ENCODE measurements around the gene SLFN13.
A peak's percentile ranks its signal among the peaks of the same experiment; 100 is the strongest.
"Not testable (repeated sequence)": the region's sequence is repeated elsewhere in the genome, so short reads cannot be mapped to it uniquely, and the experiment has no call there.

SLFN13 gene

GRCh38 chr17:35448214-35448898, at the start of gene SLFN13:
Gene SLFN13, minus strand, starts transcription at chr17:35448766. Its CDS starts 3,086 bp downstream, at chr17:35445680.
- DNase-seq, result peak in 6 of 56 donors; percentile 1 to 26 (median 10)

GRCh38 chr17:35496451-35497290, 48.1 kb upstream of the SLFN13 start:
- DNase-seq, result no peak

- DNase-seq, result no peak
Observed at GRCh38 chr17:35493040-35493439, 44.5 kb upstream of the SLFN13 start.

- no peak for DNase-seq
Observed at GRCh38 chr17:35491417-35491816, 42.9 kb upstream of the SLFN13 start.

- DNase-seq, result no peak
Observed at GRCh38 chr17:35489944-35490343, 41.4 kb upstream of the SLFN13 start.

- no peak for DNase-seq
Observed at GRCh38 chr17:35488991-35489390, 40.4 kb upstream of the SLFN13 start.

GRCh38 chr17:35486920-35487732, 38.6 kb upstream of the SLFN13 start:
- no peak for DNase-seq

- DNase-seq, result no peak
Observed at GRCh38 chr17:35479271-35479670, 30.7 kb upstream of the SLFN13 start.

GRCh38 chr17:35477248-35477647, 28.7 kb upstream of the SLFN13 start:
- DNase-seq, result no peak

- DNase-seq, result no peak
Observed at GRCh38 chr17:35476283-35476820, 27.8 kb upstream of the SLFN13 start.

- no peak for DNase-seq
Observed at GRCh38 chr17:35468475-35468874, 19.9 kb upstream of the SLFN13 start.

- no peak for DNase-seq
Observed at GRCh38 chr17:35467824-35468223, 19.3 kb upstream of the SLFN13 start.

GRCh38 chr17:35460354-35460851, 11.8 kb upstream of the SLFN13 start:
- no peak for DNase-seq

- DNase-seq, result not testable (repeated sequence)
Observed at GRCh38 chr17:35454035-35454434, 5.5 kb upstream of the SLFN13 start.

- no peak for DNase-seq
Observed at GRCh38 chr17:35453171-35453570, 4.6 kb upstream of the SLFN13 start.

GRCh38 chr17:35449371-35449931, 885 bp upstream of the SLFN13 start:
- no peak for DNase-seq

- no peak for DNase-seq
Observed at GRCh38 chr17:35448899-35449227, 297 bp upstream of the SLFN13 start.

GRCh38 chr17:35447499-35447898, 1.1 kb downstream of the SLFN13 start:
- no peak for DNase-seq

- DNase-seq, result no peak
Observed at GRCh38 chr17:35438433-35438832, 10.1 kb downstream of the SLFN13 start.

GRCh38 chr17:35433075-35433894, 15.3 kb downstream of the SLFN13 start:
- DNase-seq, result peak in 4 of 56 donors; percentile 2 to 22 (median 8)
